ENCODE data around the gene ADK. TPM values are rescaled to one million over a fixed set of nuclear protein-coding genes. Genes with fewer than 3 reads are reported as not detected.

Gene ADK
- total RNA-seq, 1 donor from 2014 or later, result 62.0 TPM

- Histone ChIP-seq H3K4me2 (ENCODE audit: low read length) (no peak overlapping the region), H3K79me2 (ENCODE audit: insufficient read depth, low read length) (no peaks in the 10 kb centered on the region), H4K20me1 (ENCODE audit: insufficient read depth, low read length) (no peaks in the 10 kb centered on the region), H3K4me1 (ENCODE audit: insufficient read depth, low read length) (no peaks in the 10 kb centered on the region), H3K27me3 (ENCODE audit: insufficient read depth, low read length) (no peaks in the 10 kb centered on the region), H3K27ac (ENCODE audit: low read depth, low read length) (no peak overlapping the region), H2AFZ (ENCODE audit: low read depth, low read length) (no peak overlapping the region), H3K9me3 (ENCODE audit: insufficient read depth, low read depth, low read length) (no peaks in the 10 kb centered on the region), H3K4me3 (ENCODE audit: insufficient read depth, low read depth, low read length) (no peak overlapping the region), H3K9ac (ENCODE audit: low read length) (no peak overlapping the region), H3K36me3 (ENCODE audit: insufficient read depth, low read length) (no peaks in the 10 kb centered on the region)
- TF ChIP-seq CTCF (IDR thresholded peaks at IDR 0.05; ENCODE audit: insufficient read depth, low read depth, low read length) (no peak), EZH2 (IDR thresholded peaks at IDR 0.05; ENCODE audit: insufficient read depth, low read length) (no peak)
- peaks cover 9% of the 10 kb centered on the region for H3K9me3 Mint-ChIP-seq (ENCODE audit: unreplicated experiment)
- H3K36me3 Mint-ChIP-seq (ENCODE audit: low read depth, unreplicated experiment), result peaks cover 11% of the 10 kb centered on the region
- no peak overlapping the region for H3K27ac Mint-ChIP-seq (ENCODE audit: unreplicated experiment)
- FAIRE-seq (no peak), DNase-seq (ENCODE audit: low read depth) (no peak)
- no peaks in the 10 kb centered on the region for H3K27me3 Mint-ChIP-seq (ENCODE audit: low read depth, unreplicated experiment)
- no peaks in the 10 kb centered on the region for H3K4me1 Mint-ChIP-seq (ENCODE audit: low read depth, unreplicated experiment)
- H3K4me3 Mint-ChIP-seq (ENCODE audit: unreplicated experiment), result no peak overlapping the region
These were observed 448.7 kb downstream of the ADK start for GRCh38 chr10:74599672-74600071.

GRCh38 chr10:74600170-74600569 lies 449.1 kb downstream of the ADK start:
- Histone ChIP-seq H4K20me1 (ENCODE audit: insufficient read depth, low read length) (no peaks in the 10 kb centered on the region), H3K9ac (ENCODE audit: low read length) (no peak overlapping the region), H3K79me2 (ENCODE audit: insufficient read depth, low read length) (no peaks in the 10 kb centered on the region), H3K4me2 (ENCODE audit: low read length) (no peak overlapping the region), H3K4me3 (ENCODE audit: insufficient read depth, low read depth, low read length) (no peak overlapping the region), H3K9me3 (ENCODE audit: insufficient read depth, low read depth, low read length) (no peaks in the 10 kb centered on the region), H3K36me3 (ENCODE audit: insufficient read depth, low read length) (no peaks in the 10 kb centered on the region), H3K27me3 (ENCODE audit: insufficient read depth, low read length) (no peaks in the 10 kb centered on the region), H3K27ac (ENCODE audit: low read depth, low read length) (no peak overlapping the region), H2AFZ (ENCODE audit: low read depth, low read length) (no peak overlapping the region), H3K4me1 (ENCODE audit: insufficient read depth, low read length) (no peaks in the 10 kb centered on the region)
- no peak overlapping the region for H3K4me3 Mint-ChIP-seq (ENCODE audit: unreplicated experiment)
- H3K4me1 Mint-ChIP-seq (ENCODE audit: low read depth, unreplicated experiment), result no peaks in the 10 kb centered on the region
- H3K36me3 Mint-ChIP-seq (ENCODE audit: low read depth, unreplicated experiment), result peaks cover 11% of the 10 kb centered on the region
- no peak overlapping the region for H3K27ac Mint-ChIP-seq (ENCODE audit: unreplicated experiment)
- H3K27me3 Mint-ChIP-seq (ENCODE audit: low read depth, unreplicated experiment), result no peaks in the 10 kb centered on the region
- DNase-seq (ENCODE audit: low read depth) (no peak), FAIRE-seq (no peak)
- H3K9me3 Mint-ChIP-seq (ENCODE audit: unreplicated experiment), result peaks cover 9% of the 10 kb centered on the region
- TF ChIP-seq EZH2 (IDR thresholded peaks at IDR 0.05; ENCODE audit: insufficient read depth, low read length), result no peak
- no peak for TF ChIP-seq CTCF (IDR thresholded peaks at IDR 0.05; ENCODE audit: insufficient read depth, low read depth, low read length)

GRCh38 chr10:74602576-74602975 lies 451.6 kb downstream of the ADK start:
- Histone ChIP-seq H2AFZ (ENCODE audit: low read depth, low read length) (no peak overlapping the region), H3K9ac (ENCODE audit: low read length) (no peak overlapping the region), H3K4me1 (ENCODE audit: insufficient read depth, low read length) (no peaks in the 10 kb centered on the region), H4K20me1 (ENCODE audit: insufficient read depth, low read length) (no peaks in the 10 kb centered on the region), H3K9me3 (ENCODE audit: insufficient read depth, low read depth, low read length) (no peaks in the 10 kb centered on the region), H3K27me3 (ENCODE audit: insufficient read depth, low read length) (no peaks in the 10 kb centered on the region), H3K4me2 (ENCODE audit: low read length) (no peak overlapping the region), H3K79me2 (ENCODE audit: insufficient read depth, low read length) (no peaks in the 10 kb centered on the region), H3K4me3 (ENCODE audit: insufficient read depth, low read depth, low read length) (no peak overlapping the region), H3K27ac (ENCODE audit: low read depth, low read length) (no peak overlapping the region), H3K36me3 (ENCODE audit: insufficient read depth, low read length) (no peaks in the 10 kb centered on the region)
- Mint-ChIP-seq H3K36me3 (ENCODE audit: low read depth, unreplicated experiment) (peaks cover 15% of the 10 kb centered on the region), H3K27ac (ENCODE audit: unreplicated experiment) (no peak overlapping the region), H3K4me1 (ENCODE audit: low read depth, unreplicated experiment) (no peaks in the 10 kb centered on the region), H3K4me3 (ENCODE audit: unreplicated experiment) (no peak overlapping the region), H3K27me3 (ENCODE audit: low read depth, unreplicated experiment) (no peaks in the 10 kb centered on the region), H3K9me3 (ENCODE audit: unreplicated experiment) (peaks cover 9% of the 10 kb centered on the region)
- FAIRE-seq, result no peak
- DNase-seq (ENCODE audit: low read depth), result no peak
- TF ChIP-seq EZH2 (IDR thresholded peaks at IDR 0.05; ENCODE audit: insufficient read depth, low read length) (no peak), CTCF (IDR thresholded peaks at IDR 0.05; ENCODE audit: insufficient read depth, low read depth, low read length) (no peak)
